ENCODE results near the gene DENND1A. TPM values are rescaled to one million over a fixed set of nuclear protein-coding genes. Genes with fewer than 3 reads are reported as not detected.

DENND1A gene
- total and polyA plus RNA-seq, 2 experiments from 2014 or later: 13.1 to 28.7 TPM

- TF ChIP-seq CTCF (conservative IDR thresholded peaks at IDR 0.05; ENCODE audit: low read depth in 2 of 2) (no peak), ZNF462 (CRISPR knock-in tag; IDR thresholded peaks at IDR 0.05) (no peak), EZH2 (IDR thresholded peaks at IDR 0.05; ENCODE audit: low read depth, unreplicated experiment) (no peak), CREB1 (CRISPR knock-in tag; IDR thresholded peaks at IDR 0.05; ENCODE audit: low read depth) (no peak), EZH2phosphoT487 (IDR thresholded peaks at IDR 0.05; ENCODE audit: unreplicated experiment) (no peak), STAT1 (IDR thresholded peaks at IDR 0.05; ENCODE audit: unreplicated experiment) (no peak)
Observed at GRCh38 chr9:123757547-123757946, 172.4 kb downstream of the DENND1A start (continued).

GRCh38 chr9:123756484-123757106 lies 173.3 kb downstream of the DENND1A start:
- H3K27me3 Mint-ChIP-seq (ENCODE audit: insufficient read depth, low read depth, poor library complexity): peaks cover 5% of the 10 kb centered on the region
- Histone ChIP-seq H3K4me3 (no peak overlapping the region), H3K9me2 (ENCODE audit: insufficient read depth) (no peaks in the 10 kb centered on the region), H3K79me2 (replicated peaks; ENCODE audit: insufficient read depth) (no peaks in the 10 kb centered on the region), H3F3A (replicated peaks; ENCODE audit: low read depth) (no peaks in the 10 kb centered on the region), H3K27me3 (ENCODE audit: insufficient read depth) (no peaks in the 10 kb centered on the region), H4K20me1 (replicated peaks; ENCODE audit: insufficient read depth) (no peaks in the 10 kb centered on the region), H3K27ac (ENCODE audit: low read depth) (no peak overlapping the region), H2AFZ (no peak overlapping the region), H3K36me3 (ENCODE audit: insufficient read depth) (no peaks in the 10 kb centered on the region), H3K4me2 (no peak overlapping the region), H3K4me1 (ENCODE audit: insufficient read depth) (peaks cover 17% of the 10 kb centered on the region)
- ATAC-seq (peak; percentile 78), DNase-seq (ENCODE audit: low spot score) (no peak)
- peak overlapping the region; percentile 51; the same call in 1 of the 2 replicates for H3K27ac Mint-ChIP-seq
- no peaks in the 10 kb centered on the region for H3K36me3 Mint-ChIP-seq (ENCODE audit: low read depth)
- no peaks in the 10 kb centered on the region for H3K9me3 Mint-ChIP-seq
- no peak overlapping the region for H3K4me3 Mint-ChIP-seq
- H3K4me1 Mint-ChIP-seq: peaks cover 20% of the 10 kb centered on the region
- TF ChIP-seq ETS1 (IDR thresholded peaks at IDR 0.05) (no peak), NANOG (IDR thresholded peaks at IDR 0.05; ENCODE audit: borderline replicate concordance) (no peak), EZH2phosphoT487 (IDR thresholded peaks at IDR 0.05; ENCODE audit: unreplicated experiment) (no peak), REST (IDR thresholded peaks at IDR 0.05; ENCODE audit: unreplicated experiment) (no peak), CTCF (conservative IDR thresholded peaks at IDR 0.05; ENCODE audit: low read depth in 2 of 2) (no peak)
